Natural killer cell treated with Interleukin-12 subunit alpha and Interleukin-12 subunit beta and Interleukin-15 and Interleukin-18, amount 100 ng/mL, for 72 hours (primary cell): Measurements from ENCODE around the gene OSBPL9. TPM values are rescaled to one million over a fixed set of nuclear protein-coding genes. Genes with fewer than 3 reads are reported as not detected.
"Not testable (repeated sequence)": the region's sequence is repeated elsewhere in the genome, so short reads cannot be mapped to it uniquely, and the experiment has no call there.

Source experiments
- ATAC-seq, 2 donors: fragments of 150-1000 bp; cut with Tn5 transposase in 1 of 2; sonication (Bioruptor Pico), chemical (Tn5 transposase) in 1 of 2; 2 replicates each; pipeline ENCODE4 v1.10.0; 2021
- DNase-seq: peaks from one replicate; pipeline ENCODE4 v3.0.0; 2022; ENCODE audit warnings: low spot score
- H3K27ac Mint-ChIP-seq, 2 donors: 1 replicate in 1 of 2; 2 replicates in 1 of 2; pipeline ENCODE4 v1.8.0; 2022; ENCODE audit warnings: mixed read lengths in 2 of 2, mild to moderate bottlenecking in 1 of 2, moderate library complexity in 1 of 2
- H3K27me3 Mint-ChIP-seq, 2 donors: 1 replicate in 1 of 2; 2 replicates in 1 of 2; pipeline ENCODE4 v1.8.0; 2022; ENCODE audit warnings: mixed read lengths in 2 of 2
- H3K36me3 Mint-ChIP-seq: one replicate; pipeline ENCODE4 v1.8.0; 2022; ENCODE audit warnings: mixed read lengths
- H3K4me1 Mint-ChIP-seq, 2 donors: 1 replicate in 1 of 2; 2 replicates in 1 of 2; pipeline ENCODE4 v1.8.0; 2022; ENCODE audit warnings: low read depth in 2 of 2, mixed read lengths in 2 of 2, mild to moderate bottlenecking in 1 of 2
- H3K4me3 Mint-ChIP-seq: one replicate; pipeline ENCODE4 v1.8.0; 2022; ENCODE audit warnings: mixed read lengths
- H3K9me3 Mint-ChIP-seq: 2 replicates; pipeline ENCODE4 v1.8.0; 2022; ENCODE audit warnings: mixed read lengths
- total RNA-seq, 2 donors: library from RNA; stranded (reverse); gene quantifications; one replicate each; pipeline ENCODE4 v1.2.3, GENCODE V29; 2022

OSBPL9 gene
- total RNA-seq, 2 donors from 2014 or later = 55.6 to 55.7 TPM

DNA sequence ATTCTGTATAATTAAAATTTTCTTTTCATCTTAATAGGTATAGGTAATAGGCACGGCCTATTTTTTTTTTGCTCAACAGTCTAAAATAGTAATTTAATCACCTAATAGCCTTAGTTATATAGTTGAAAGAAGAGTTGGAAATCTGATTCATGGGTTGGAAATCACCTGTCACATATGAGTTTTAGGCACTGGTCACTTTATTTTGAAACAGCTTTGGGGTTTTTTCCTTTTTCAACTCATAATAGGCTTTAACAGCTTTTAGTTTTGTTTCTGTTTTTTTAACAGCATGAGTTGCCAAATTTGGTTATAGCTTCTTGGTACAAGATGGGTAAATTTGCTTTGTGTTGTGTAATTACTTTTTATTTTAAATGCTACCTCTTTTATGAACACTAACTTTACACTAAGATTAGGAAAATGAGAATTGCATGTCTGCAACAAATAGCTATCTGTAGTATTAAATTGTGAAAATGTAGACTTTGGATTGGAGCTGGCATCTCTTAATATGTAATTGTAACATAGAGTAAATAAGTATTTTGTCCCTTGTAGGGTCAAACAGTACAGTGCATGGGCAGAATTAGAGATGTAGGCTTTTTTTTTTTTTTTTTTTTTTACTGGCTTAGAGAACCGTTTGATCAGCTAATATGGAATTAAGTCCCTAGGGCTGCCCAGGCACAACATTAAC is 109.8 kb downstream of the OSBPL9 start:
- ATAC-seq = no peak
- no peak for DNase-seq
- Mint-ChIP-seq H3K27me3 (no peaks in the 10 kb centered on the region), H3K4me1 (peaks cover 19 to 22% of the 10 kb centered on the region in 2 donors), H3K4me3 (no peak overlapping the region), H3K9me3 (no peaks in the 10 kb centered on the region), H3K36me3 (no peaks in the 10 kb centered on the region), H3K27ac (peak overlapping the region in 1 of 2 donors; percentile 49)

DNA sequence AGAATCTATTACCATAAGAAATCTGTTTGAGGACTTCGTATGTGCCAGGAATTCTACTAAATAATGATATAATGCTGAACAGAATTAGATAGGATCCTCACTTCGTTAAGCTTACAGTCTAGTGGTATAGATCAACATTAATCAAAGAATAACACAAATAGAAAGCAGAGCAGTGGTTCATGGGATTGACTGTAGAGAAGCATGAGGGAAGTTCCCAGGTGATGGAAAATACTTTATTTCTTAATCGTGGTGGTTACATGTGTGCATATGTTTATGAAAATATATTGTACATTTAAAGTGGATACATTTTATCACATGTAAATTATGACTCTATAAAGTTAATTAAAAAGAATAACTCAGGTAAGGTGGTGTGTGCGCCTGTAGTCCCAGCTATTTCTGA is 110.5 kb downstream of the OSBPL9 start:
- H3K36me3 Mint-ChIP-seq = no peaks in the 10 kb centered on the region
- no peaks in the 10 kb centered on the region for H3K27me3 Mint-ChIP-seq

DNA sequence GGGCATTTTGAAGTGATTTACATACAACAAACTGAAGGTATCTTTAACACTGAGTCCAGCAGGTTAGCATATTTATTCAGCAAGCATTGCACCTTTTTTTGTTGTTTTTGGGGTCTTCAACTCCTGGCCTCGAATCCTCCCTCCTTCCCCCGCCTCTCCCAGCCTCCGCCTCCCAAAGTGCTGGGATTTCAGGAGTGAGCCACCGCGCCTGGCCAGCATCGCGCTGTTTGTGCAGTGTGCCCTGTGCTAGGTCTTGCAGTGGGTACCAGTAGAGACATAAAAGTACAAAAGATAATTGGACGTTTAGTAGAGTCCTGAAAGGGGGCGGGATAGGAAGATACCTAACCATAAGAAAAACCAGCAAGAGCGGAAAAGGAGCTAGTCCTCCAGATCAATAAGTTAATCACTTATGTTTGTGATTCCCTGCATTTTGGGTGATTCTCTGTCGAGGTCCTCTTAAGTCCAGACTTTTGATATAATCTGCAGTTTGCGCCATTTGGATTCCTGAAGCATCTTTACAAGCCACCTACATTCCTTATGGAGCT is 111.8 kb downstream of the OSBPL9 start:
- peak overlapping the region; percentile 85 for H3K4me3 Mint-ChIP-seq
- H3K9me3 Mint-ChIP-seq = no peaks in the 10 kb centered on the region
- H3K27me3 Mint-ChIP-seq = no peaks in the 10 kb centered on the region
- H3K4me1 Mint-ChIP-seq = peaks cover 27 to 31% of the 10 kb centered on the region in 2 donors
- DNase-seq = no peak
- H3K27ac Mint-ChIP-seq = peak overlapping the region; percentile 49 to 77
- no peaks in the 10 kb centered on the region for H3K36me3 Mint-ChIP-seq
- ATAC-seq = no peak

More for the DNA sequence above, 110.5 kb downstream of the OSBPL9 start:
- Mint-ChIP-seq H3K4me3 (peak overlapping the region; percentile 85), H3K4me1 (peaks cover 19 to 23% of the 10 kb centered on the region in 2 donors), H3K9me3 (no peaks in the 10 kb centered on the region), H3K27ac (peak overlapping the region in 1 of 2 donors; percentile 49)
- no peak for ATAC-seq
- DNase-seq = no peak

DNA sequence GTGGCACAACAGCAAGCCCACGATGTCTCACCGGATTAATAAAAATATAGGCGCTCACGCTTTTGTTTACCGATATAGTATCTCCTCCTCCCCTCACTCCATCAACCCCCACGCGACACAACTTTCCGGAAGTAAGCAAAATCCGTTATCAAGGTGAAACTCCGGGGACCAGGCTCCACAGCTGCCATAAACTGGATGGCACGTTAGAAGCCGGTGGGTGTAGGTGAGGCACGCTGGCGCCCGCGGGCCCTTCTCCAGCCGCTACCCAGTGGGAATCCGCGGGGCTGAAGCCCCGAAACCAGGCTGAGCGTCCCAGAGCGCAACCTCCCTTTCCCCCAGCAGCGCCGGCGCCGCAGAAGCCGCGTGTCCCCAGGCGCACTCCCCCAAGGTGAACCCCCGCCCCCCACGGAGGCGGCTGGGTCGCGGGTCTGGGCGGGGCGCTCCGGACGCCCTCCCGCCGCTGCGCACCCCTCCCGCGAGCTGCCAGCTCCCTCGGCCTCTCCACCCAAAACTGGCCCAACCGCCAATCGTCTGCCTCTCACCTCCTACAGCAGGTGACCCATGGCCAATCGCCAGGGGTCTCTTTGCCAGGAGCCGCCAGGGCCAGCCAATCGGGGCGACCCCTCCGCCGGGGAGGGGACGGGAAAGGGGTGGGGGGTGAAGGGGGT is 112.4 kb downstream of the OSBPL9 start:
- H3K4me1 Mint-ChIP-seq = peaks cover 27 to 31% of the 10 kb centered on the region in 2 donors

GRCh38 chr1:51729824-51730301 is 113.0 kb downstream of the OSBPL9 start:
- ATAC-seq (peak in 1 of 2 donors; percentile 32), DNase-seq (no peak)
- Mint-ChIP-seq H3K36me3 (no peaks in the 10 kb centered on the region), H3K4me3 (peak overlapping the region; percentile 85), H3K27me3 (no peaks in the 10 kb centered on the region), H3K4me1 (peaks cover 30 to 34% of the 10 kb centered on the region in 2 donors), H3K27ac (peak overlapping the region; percentile 49 to 77), H3K9me3 (no peaks in the 10 kb centered on the region)

More for the DNA sequence above, 112.4 kb downstream of the OSBPL9 start:
- Mint-ChIP-seq H3K36me3 (no peaks in the 10 kb centered on the region), H3K27me3 (no peaks in the 10 kb centered on the region), H3K27ac (peak overlapping the region; percentile 49 to 77), H3K4me3 (peak overlapping the region; percentile 85), H3K9me3 (no peaks in the 10 kb centered on the region)
- DNase-seq (peak; percentile 98), ATAC-seq (peak; percentile 99)

DNA sequence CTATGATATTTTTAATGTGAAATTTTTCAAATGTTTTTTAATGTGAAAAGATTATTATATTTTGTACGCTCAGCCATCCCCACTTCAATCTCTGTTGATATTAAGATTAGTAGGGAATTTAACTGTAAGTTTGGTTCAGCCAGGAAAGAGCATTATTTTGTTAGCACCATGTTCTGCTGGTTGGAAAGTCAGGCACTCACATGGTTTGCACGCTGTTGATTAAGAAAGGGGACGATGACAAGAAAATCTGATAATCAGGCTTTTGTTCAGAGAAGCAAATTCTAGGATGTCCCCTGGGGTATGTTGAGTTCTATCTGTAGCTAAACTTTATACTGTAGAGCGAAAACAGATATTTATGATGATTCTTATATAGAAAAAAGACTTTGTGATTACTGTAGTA is 115.1 kb downstream of the OSBPL9 start:
- H3K9me3 Mint-ChIP-seq = no peaks in the 10 kb centered on the region
- ATAC-seq = no peak
- no peaks in the 10 kb centered on the region for H3K36me3 Mint-ChIP-seq
- H3K4me1 Mint-ChIP-seq = peaks cover 41 to 48% of the 10 kb centered on the region in 2 donors
- DNase-seq = no peak
- no peaks in the 10 kb centered on the region for H3K27me3 Mint-ChIP-seq
- no peak overlapping the region for H3K4me3 Mint-ChIP-seq
- H3K27ac Mint-ChIP-seq = no peak overlapping the region

DNA sequence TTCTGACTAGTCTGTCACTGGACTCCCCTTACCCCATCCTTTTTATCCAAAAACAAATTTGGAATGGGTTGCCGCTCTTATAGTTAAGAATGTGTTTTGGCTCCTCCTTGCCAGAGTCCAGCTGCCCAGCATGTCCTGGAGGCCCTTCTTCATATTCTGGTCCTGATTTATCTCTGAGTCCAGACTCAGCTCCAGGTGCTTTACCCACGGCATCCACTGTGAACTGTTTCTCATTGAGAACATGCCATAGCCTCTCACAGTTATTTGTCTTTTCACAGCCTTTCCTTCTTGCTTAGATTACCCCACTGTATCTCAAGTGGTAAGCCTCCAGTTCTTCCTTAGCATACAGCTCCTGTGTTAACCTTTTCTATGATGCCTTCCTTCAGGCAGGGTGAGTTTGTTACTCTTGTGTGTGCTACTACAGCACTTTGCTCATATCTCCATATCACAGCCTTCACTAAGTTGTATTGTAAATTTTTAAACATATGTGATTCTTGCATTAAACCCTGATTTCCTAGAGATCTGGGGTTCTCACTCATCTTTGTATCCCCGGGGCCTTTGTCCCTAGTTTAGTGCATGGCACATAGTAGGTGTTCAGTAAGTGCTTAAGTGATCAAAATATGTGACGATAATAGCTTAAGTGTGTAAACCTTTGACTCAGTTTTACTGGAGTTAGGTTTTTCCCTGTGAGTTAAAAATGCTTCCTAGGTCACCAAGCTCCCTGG is 116.0 kb downstream of the OSBPL9 start:
- Mint-ChIP-seq H3K9me3 (no peaks in the 10 kb centered on the region), H3K4me1 (peaks cover 39 to 45% of the 10 kb centered on the region in 2 donors)
- DNase-seq = no peak

GRCh38 chr1:51733426-51733774 is 116.5 kb downstream of the OSBPL9 start:
- not testable (repeated sequence) for H3K4me3 Mint-ChIP-seq, ATAC-seq

More for the DNA sequence above, 116.0 kb downstream of the OSBPL9 start:
- Mint-ChIP-seq H3K36me3 (no peaks in the 10 kb centered on the region), H3K27me3 (no peaks in the 10 kb centered on the region), H3K4me3 (peak overlapping the region; percentile 9), H3K27ac (peak overlapping the region in 1 of 2 donors; percentile 20)
- ATAC-seq = no peak

DNA sequence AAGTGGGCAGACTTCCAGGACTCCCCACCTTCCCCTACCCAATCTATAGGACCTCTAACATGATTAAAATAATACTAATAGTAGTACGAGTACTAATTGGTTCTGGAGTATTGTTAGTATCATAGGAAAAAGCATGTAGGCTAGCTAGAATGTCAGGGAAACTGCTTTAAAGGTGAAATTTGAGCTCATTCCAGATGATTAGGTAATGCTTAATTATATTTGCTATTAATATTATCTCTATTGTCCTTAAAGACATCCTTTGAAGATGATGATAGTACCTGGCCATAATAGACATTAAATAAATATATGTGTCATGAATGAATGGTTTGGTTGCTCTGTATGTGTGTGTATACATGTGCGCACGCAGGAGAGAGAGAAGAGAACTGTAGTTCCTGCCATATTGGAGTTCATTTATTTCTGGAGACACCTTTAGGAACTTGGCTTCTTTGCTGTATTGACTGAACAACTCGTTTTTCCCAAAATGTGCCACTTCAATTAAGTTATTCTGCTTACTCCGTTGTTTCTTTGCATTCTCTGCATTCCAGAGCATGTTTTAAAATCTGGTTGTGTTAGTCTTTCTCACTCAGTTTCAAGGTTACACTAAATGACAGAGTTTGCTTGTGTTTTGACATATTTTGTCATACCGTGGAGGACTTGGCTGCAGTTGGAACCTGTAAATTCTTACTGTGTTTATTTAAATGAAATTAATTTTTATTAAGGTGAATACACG is 117.1 kb downstream of the OSBPL9 start:
- Mint-ChIP-seq H3K27ac (no peak overlapping the region), H3K27me3 (no peaks in the 10 kb centered on the region), H3K36me3 (no peaks in the 10 kb centered on the region), H3K4me3 (no peak overlapping the region), H3K9me3 (no peaks in the 10 kb centered on the region), H3K4me1 (peaks cover 30 to 35% of the 10 kb centered on the region in 2 donors)
- no peak for DNase-seq
- no peak for ATAC-seq

More at GRCh38 chr1:51733426-51733774, 116.5 kb downstream of the OSBPL9 start:
- H3K27ac Mint-ChIP-seq = peak overlapping the region in 1 of 2 donors; percentile 20
- DNase-seq, H3K36me3 Mint-ChIP-seq, H3K9me3 Mint-ChIP-seq, H3K27me3 Mint-ChIP-seq: not testable (repeated sequence)
- H3K4me1 Mint-ChIP-seq = peaks cover 36 to 40% of the 10 kb centered on the region in 2 donors

DNA sequence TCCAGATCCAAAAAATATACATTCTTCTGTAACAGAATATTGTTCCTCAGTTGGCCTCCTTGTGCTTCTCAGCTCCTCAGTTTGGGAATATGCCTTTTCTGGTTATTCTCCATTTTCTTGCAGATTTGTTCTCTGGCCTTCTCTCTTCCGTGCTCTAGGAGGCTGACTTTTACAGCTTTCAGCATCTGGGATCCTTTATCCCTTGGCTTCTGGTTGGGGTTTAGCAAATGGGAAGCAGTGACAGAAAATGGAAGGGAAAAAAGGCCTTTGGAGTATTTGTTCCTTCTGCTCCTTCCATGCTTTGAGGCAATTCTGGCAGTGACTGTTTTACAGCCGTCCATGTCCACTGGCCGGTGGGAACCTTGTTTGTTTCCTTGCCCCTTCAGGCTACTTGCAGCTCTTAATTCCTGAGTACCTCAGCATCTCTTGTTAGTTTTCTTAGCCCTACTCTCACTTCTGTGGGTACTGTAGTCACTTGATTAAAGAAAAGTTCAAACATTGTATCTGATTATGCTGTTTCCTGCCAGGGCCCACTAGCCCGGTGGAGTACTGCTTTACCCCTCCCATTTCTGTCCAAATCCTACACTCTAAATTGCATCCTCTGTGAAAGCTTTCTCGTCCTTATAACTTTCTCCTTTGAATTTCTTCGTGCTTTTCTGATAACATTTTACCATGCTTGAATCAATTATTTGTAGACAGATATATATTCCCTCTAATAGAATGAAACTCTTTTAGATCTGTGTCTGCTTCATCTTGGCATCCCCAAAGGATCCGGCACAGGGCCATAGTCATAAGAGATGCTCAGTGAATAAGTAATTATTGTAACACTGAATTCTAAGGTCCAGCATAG is 118.2 kb downstream of the OSBPL9 start:
- Mint-ChIP-seq H3K36me3 (no peaks in the 10 kb centered on the region), H3K9me3 (no peaks in the 10 kb centered on the region), H3K27me3 (no peaks in the 10 kb centered on the region), H3K4me3 (no peak overlapping the region), H3K4me1 (peaks cover 29 to 40% of the 10 kb centered on the region in 2 donors), H3K27ac (no peak overlapping the region)
- DNase-seq (no peak), ATAC-seq (no peak)

DNA sequence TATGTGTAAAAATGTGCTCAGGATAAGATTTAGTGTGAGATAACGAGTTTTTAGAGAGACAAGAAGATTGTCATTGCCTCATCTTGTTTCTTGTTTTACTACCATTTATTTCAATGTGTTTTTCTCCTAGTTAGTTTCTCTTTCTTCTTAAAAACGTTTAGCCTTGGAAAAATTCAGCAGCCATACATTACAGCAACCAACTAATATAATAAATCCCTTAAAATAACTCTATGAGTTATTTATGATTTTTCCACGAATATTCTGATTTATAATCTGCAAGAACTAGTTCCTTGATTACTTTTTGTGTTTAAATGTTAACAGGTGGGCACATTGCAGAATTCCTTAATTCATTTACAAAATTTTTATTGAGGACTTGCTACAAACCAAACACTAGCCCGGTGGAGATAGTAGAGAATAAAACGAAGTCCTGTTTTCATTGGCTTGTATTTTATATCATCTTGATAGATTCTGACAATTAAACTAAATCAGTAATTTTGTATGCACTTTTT is 118.9 kb downstream of the OSBPL9 start:
- DNase-seq = no peak
- no peak for ATAC-seq
- Mint-ChIP-seq H3K27me3 (no peaks in the 10 kb centered on the region), H3K9me3 (no peaks in the 10 kb centered on the region), H3K4me3 (no peak overlapping the region), H3K27ac (no peak overlapping the region), H3K4me1 (peaks cover 25 to 38% of the 10 kb centered on the region in 2 donors), H3K36me3 (no peaks in the 10 kb centered on the region)

DNA sequence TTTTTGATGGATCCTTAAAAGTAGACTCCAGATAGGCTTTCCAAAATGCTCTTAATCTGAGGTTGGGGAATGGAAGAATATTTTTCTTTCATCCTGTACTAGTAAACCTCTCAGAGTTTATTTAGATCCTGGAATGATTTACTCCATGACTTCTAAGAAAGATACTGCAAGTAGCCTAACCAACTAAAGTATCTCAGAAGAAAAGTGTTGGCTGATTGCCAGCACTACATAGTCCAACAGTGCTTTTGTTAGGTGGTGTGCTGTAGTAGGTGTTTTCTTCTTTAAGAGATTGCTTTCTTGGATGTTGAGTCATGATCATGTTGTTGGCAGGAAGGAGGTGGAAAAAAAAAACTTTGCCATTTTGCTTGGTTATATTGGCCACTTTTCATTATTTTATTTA is 119.8 kb downstream of the OSBPL9 start:
- no peaks in the 10 kb centered on the region for H3K9me3 Mint-ChIP-seq
- no peaks in the 10 kb centered on the region for H3K27me3 Mint-ChIP-seq
- no peak overlapping the region for H3K27ac Mint-ChIP-seq
- H3K4me1 Mint-ChIP-seq = peaks cover 25 to 44% of the 10 kb centered on the region in 2 donors
- no peak for DNase-seq
- ATAC-seq = no peak
- no peaks in the 10 kb centered on the region for H3K36me3 Mint-ChIP-seq
- H3K4me3 Mint-ChIP-seq = peak overlapping the region; percentile 21
